GM12874 (cell line): Measurements from ENCODE around the gene TENT4B.

Experiments
- CTCF ChIP-seq: IDR thresholded peaks from 2 replicates; pipeline ENCODE4 v1.5.1; 2011; ENCODE audit warnings: low read depth, mild to moderate bottlenecking, control low read depth, low read length, moderate library complexity; ENCODE audit not compliant: insufficient read depth

The TENT4B gene

GRCh38 chr16:50267651-50268050, 114.5 kb downstream of the TENT4B start:
- no peak for TF ChIP-seq CTCF

GRCh38 chr16:50268352-50268751, 115.2 kb downstream of the TENT4B start:
- no peak for TF ChIP-seq CTCF

- TF ChIP-seq CTCF: no peak
Measured at GRCh38 chr16:50269061-50269705, 116.1 kb downstream of the TENT4B start.

GRCh38 chr16:50269769-50270509, 116.8 kb downstream of the TENT4B start:
- TF ChIP-seq CTCF: no peak

GRCh38 chr16:50270510-50271147, 117.5 kb downstream of the TENT4B start:
- no peak for TF ChIP-seq CTCF

GRCh38 chr16:50271148-50272041, 118.3 kb downstream of the TENT4B start:
- TF ChIP-seq CTCF: no peak
